HEK293 (cell line): ENCODE results near the gene DXO.

Source experiments
- GLIS1 ChIP-seq: fragments of 450-650 bp; formaldehyde crosslinking; IDR thresholded peaks from 2 replicates; pipeline ENCODE4 v1.5.1; 2016; ENCODE audit warnings: missing biosample characterization, missing genetic modification characterization
- GLIS2 ChIP-seq: fragments of 450-650 bp; formaldehyde crosslinking; IDR thresholded peaks from 2 replicates; pipeline ENCODE4 v1.5.1; 2016; ENCODE audit warnings: missing biosample characterization, missing genetic modification characterization
- KLF1 ChIP-seq: fragments of 450-650 bp; formaldehyde crosslinking; IDR thresholded peaks from 2 replicates; pipeline ENCODE4 v1.5.1; 2016; ENCODE audit warnings: missing biosample characterization, missing genetic modification characterization
- KLF9 ChIP-seq: fragments of 450-650 bp; formaldehyde crosslinking; IDR thresholded peaks from 2 replicates; pipeline ENCODE4 v1.5.1; 2016; ENCODE audit warnings: missing biosample characterization, missing genetic modification characterization, low read depth
- MYNN ChIP-seq: fragments of 450-650 bp; formaldehyde crosslinking; IDR thresholded peaks from 2 replicates; pipeline ENCODE4 v1.5.1; 2016; ENCODE audit warnings: missing biosample characterization, missing genetic modification characterization, borderline replicate concordance
- WT1 ChIP-seq: fragments of 450-650 bp; formaldehyde crosslinking; IDR thresholded peaks from 2 replicates; pipeline ENCODE4 v1.5.1; 2016; ENCODE audit warnings: missing biosample characterization, missing genetic modification characterization
- ZFP69B ChIP-seq: fragments of 450-650 bp; formaldehyde crosslinking; IDR thresholded peaks from 2 replicates; pipeline ENCODE4 v1.5.1; 2016; ENCODE audit warnings: missing biosample characterization, missing genetic modification characterization
- ZNF10 ChIP-seq: fragments of 450-650 bp; formaldehyde crosslinking; IDR thresholded peaks from 2 replicates; pipeline ENCODE4 v1.5.1; 2017; ENCODE audit warnings: missing biosample characterization, missing genetic modification characterization
- ZNF148 ChIP-seq: fragments of 450-650 bp; formaldehyde crosslinking; IDR thresholded peaks from 2 replicates; pipeline ENCODE4 v1.5.0; 2017; ENCODE audit warnings: missing biosample characterization, missing genetic modification characterization, borderline replicate concordance
- ZNF18 ChIP-seq: fragments of 450-650 bp; formaldehyde crosslinking; IDR thresholded peaks from 2 replicates; pipeline ENCODE4 v1.5.1; 2016; ENCODE audit warnings: missing biosample characterization, missing genetic modification characterization
- ZNF2 ChIP-seq: fragments of 450-650 bp; formaldehyde crosslinking; IDR thresholded peaks from 2 replicates; pipeline ENCODE4 v1.5.1; 2016; ENCODE audit warnings: missing biosample characterization, missing genetic modification characterization
- ZNF211 ChIP-seq: fragments of 450-650 bp; formaldehyde crosslinking; IDR thresholded peaks from 2 replicates; pipeline ENCODE4 v1.5.1; 2016; ENCODE audit warnings: low read depth, missing biosample characterization, missing genetic modification characterization
- ZNF214 ChIP-seq: fragments of 450-650 bp; formaldehyde crosslinking; IDR thresholded peaks from 2 replicates; pipeline ENCODE4 v1.5.1; 2017; ENCODE audit warnings: missing biosample characterization, mild to moderate bottlenecking, missing genetic modification characterization, borderline replicate concordance
- ZNF221 ChIP-seq: fragments of 450-650 bp; formaldehyde crosslinking; IDR thresholded peaks from 2 replicates; pipeline ENCODE4 v1.5.1; 2017; ENCODE audit warnings: missing biosample characterization, missing genetic modification characterization, borderline replicate concordance
- ZNF239 ChIP-seq: fragments of 450-650 bp; formaldehyde crosslinking; IDR thresholded peaks from 2 replicates; pipeline ENCODE4 v1.5.1; 2016; ENCODE audit warnings: missing biosample characterization, missing genetic modification characterization
- ZNF266 ChIP-seq: fragments of 450-650 bp; formaldehyde crosslinking; IDR thresholded peaks from 2 replicates; pipeline ENCODE4 v1.5.1; 2016; ENCODE audit warnings: missing biosample characterization, missing genetic modification characterization, low read depth
- ZNF354C ChIP-seq: fragments of 450-650 bp; formaldehyde crosslinking; IDR thresholded peaks from 2 replicates; pipeline ENCODE4 v1.5.1; 2016; ENCODE audit warnings: missing biosample characterization, missing genetic modification characterization, low read depth, borderline replicate concordance
- ZNF362 ChIP-seq: fragments of 450-650 bp; formaldehyde crosslinking; IDR thresholded peaks from 2 replicates; pipeline ENCODE4 v1.5.1; 2016; ENCODE audit warnings: missing biosample characterization, missing genetic modification characterization
- ZNF37A ChIP-seq: fragments of 450-650 bp; IDR thresholded peaks from 2 replicates; pipeline ENCODE4 v1.5.1; 2018; ENCODE audit warnings: missing biosample characterization, missing genetic modification characterization
- ZNF510 ChIP-seq: fragments of 450-650 bp; formaldehyde crosslinking; IDR thresholded peaks from 2 replicates; pipeline ENCODE4 v1.5.1; 2018; ENCODE audit warnings: mild to moderate bottlenecking, missing genetic modification characterization, missing biosample characterization; ENCODE audit not compliant: insufficient replicate concordance
- ZNF560 ChIP-seq: fragments of 450-650 bp; formaldehyde crosslinking; IDR thresholded peaks from 2 replicates; pipeline ENCODE4 v1.5.1; 2017; ENCODE audit warnings: missing biosample characterization, missing genetic modification characterization, borderline replicate concordance
- TF ChIP-seq, protein P1 (sequence below): fragments of 450-650 bp; IDR thresholded peaks from 2 replicates; pipeline ENCODE4 v1.5.1; 2018; ENCODE audit warnings: missing biosample characterization, mild to moderate bottlenecking, missing genetic modification characterization
- TF ChIP-seq, protein P2 (sequence below): fragments of 450-650 bp; formaldehyde crosslinking; IDR thresholded peaks from 2 replicates; pipeline ENCODE4 v1.5.1; 2016; ENCODE audit warnings: missing biosample characterization, missing genetic modification characterization, borderline replicate concordance

The DXO gene

DNA sequence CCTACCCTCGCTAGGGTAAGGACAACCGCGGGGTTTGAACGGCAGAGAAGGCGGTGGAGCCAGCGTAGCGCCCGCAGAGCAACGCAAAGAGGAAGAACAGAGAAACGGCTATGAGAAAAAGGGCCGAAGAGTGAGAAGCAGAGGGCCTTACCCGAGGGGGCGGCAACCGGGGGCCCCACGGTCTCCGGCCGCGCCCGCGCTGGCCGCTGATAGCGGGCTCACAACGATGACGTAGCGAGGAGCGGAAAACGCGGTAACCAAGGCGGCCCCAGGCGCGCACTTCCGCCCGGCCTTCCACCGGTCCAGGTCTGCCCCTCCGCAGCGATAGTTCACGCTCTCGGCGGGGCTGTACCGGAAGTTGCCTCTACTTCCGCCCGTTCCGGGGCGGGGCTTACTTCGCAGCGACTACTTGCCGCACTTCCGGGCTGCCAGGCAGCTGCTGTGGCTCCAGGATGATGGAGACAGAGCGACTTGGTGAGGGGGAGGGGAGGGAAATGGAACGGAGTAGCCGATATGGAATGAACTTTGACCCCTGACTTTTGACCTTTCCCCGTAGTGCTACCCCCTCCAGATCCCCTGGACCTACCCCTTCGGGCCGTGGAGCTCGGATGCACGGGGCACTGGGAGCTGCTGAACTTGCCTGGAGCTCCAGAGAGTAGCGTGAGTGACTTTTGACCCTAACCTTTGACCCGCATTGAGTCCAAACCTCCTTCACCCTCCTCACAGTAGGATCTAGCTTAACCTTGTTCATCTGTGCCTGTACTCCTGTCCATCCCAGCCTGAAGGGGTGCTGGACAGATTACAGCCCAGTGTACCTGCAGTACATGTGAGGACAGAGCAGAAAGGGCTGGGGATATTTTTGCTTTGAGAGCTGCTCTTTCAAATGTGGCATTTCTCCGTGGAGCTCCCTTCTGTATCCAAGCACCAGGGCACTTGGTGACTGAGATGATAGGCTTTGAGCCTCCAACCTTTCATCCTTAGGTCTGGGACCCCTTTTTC is 12.9 kb downstream of the DXO start, which contains the start of the genes NELFE and SKIC2 (continued):
- TF ChIP-seq ZNF362 (tag by site-specific recombination) (no peak), ZNF221 (tag by site-specific recombination) (no peak), ZNF211 (tag by site-specific recombination) (no peak), ZNF354C (tag by site-specific recombination) (no peak), MYNN (tag by site-specific recombination) (no peak), ZFP69B (tag by site-specific recombination) (peak; percentile 93), ZNF560 (tag by site-specific recombination) (no peak), WT1 (0 out of 2 replicates have a peak, but pooled peaks have one; percentile 38), ZNF239 (tag by site-specific recombination) (no peak), KLF9 (peak; percentile 96), GLIS1 (tag by site-specific recombination) (peak; percentile 34; the same call in 1 of the 2 replicates), ZNF2 (peak; percentile 96), ZNF148 (no peak), ZNF510 (tag by site-specific recombination) (no peak), GLIS2 (tag by site-specific recombination) (peak; percentile 94), KLF1 (tag by site-specific recombination) (peak; percentile 66; the same call in 1 of the 2 replicates), ZNF214 (tag by site-specific recombination) (no peak), ZNF18 (tag by site-specific recombination) (no peak), ZNF266 (no peak), ZNF37A (tag by site-specific recombination) (no peak), ZNF10 (tag by site-specific recombination) (no peak)
- TF ChIP-seq, protein P1, sequence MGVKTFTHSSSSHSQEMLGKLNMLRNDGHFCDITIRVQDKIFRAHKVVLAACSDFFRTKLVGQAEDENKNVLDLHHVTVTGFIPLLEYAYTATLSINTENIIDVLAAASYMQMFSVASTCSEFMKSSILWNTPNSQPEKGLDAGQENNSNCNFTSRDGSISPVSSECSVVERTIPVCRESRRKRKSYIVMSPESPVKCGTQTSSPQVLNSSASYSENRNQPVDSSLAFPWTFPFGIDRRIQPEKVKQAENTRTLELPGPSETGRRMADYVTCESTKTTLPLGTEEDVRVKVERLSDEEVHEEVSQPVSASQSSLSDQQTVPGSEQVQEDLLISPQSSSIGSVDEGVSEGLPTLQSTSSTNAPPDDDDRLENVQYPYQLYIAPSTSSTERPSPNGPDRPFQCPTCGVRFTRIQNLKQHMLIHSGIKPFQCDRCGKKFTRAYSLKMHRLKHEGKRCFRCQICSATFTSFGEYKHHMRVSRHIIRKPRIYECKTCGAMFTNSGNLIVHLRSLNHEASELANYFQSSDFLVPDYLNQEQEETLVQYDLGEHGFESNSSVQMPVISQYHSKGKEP (tag by site-specific recombination), result no peak; the same call in 1 of the 2 replicates
- TF ChIP-seq, protein P2, sequence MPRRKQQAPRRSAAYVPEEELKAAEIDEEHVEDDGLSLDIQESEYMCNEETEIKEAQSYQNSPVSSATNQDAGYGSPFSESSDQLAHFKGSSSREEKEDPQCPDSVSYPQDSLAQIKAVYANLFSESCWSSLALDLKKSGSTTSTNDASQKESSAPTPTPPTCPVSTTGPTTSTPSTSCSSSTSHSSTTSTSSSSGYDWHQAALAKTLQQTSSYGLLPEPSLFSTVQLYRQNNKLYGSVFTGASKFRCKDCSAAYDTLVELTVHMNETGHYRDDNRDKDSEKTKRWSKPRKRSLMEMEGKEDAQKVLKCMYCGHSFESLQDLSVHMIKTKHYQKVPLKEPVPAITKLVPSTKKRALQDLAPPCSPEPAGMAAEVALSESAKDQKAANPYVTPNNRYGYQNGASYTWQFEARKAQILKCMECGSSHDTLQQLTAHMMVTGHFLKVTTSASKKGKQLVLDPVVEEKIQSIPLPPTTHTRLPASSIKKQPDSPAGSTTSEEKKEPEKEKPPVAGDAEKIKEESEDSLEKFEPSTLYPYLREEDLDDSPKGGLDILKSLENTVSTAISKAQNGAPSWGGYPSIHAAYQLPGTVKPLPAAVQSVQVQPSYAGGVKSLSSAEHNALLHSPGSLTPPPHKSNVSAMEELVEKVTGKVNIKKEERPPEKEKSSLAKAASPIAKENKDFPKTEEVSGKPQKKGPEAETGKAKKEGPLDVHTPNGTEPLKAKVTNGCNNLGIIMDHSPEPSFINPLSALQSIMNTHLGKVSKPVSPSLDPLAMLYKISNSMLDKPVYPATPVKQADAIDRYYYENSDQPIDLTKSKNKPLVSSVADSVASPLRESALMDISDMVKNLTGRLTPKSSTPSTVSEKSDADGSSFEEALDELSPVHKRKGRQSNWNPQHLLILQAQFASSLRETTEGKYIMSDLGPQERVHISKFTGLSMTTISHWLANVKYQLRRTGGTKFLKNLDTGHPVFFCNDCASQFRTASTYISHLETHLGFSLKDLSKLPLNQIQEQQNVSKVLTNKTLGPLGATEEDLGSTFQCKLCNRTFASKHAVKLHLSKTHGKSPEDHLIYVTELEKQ, result no peak
